ENCODE results near the gene WEE1. TPM values are rescaled to one million over a fixed set of nuclear protein-coding genes. Genes with fewer than 3 reads are reported as not detected.

WEE1 gene
- total RNA-seq, 1 experiment from 2014 or later: 32.2 TPM

- H3K27ac ChIP-seq: peak overlapping the region; percentile 98
- no peaks in the 10 kb centered on the region for H3K9me2 ChIP-seq (ENCODE audit: insufficient read depth)
- H3K36me3 ChIP-seq (ENCODE audit: low read depth): 0 out of 2 replicates have a peak, but pooled peaks cover 4% of the 10 kb centered on the region
- H3K4me3 ChIP-seq: no peak overlapping the region
- BruUV-seq (replicated peaks): no TSS peak
- TF ChIP-seq EZH2 (IDR thresholded peaks at IDR 0.05; ENCODE audit: low read depth): no peak
- H4K20me1 ChIP-seq (ENCODE audit: insufficient read depth): no peaks in the 10 kb centered on the region
- intact Hi-C loops (cut with micrococcal nuclease; ENCODE audit: unreplicated experiment): loop anchor here (5.0 kb wide), 1 partner anchor 64 kb away; no protein-coding TSS in a partner anchor
- peaks cover 50% of the 10 kb centered on the region for H3F3A ChIP-seq (ENCODE audit: insufficient read depth, low read depth)
- no peak overlapping the region for H2AFZ ChIP-seq
- no peaks in the 10 kb centered on the region for H3K9me3 ChIP-seq (ENCODE audit: insufficient read depth, low read depth)
- no peak for DNase-seq
- POLR2A ChIA-PET (ENCODE audit: unreplicated experiment): interaction anchor here (0.6 to 0.7 kb wide), 2 partner anchors 42 to 155 kb away, joined by 5 to 8 read pairs; no protein-coding TSS in a partner anchor
- H3K4me2 ChIP-seq: peak overlapping the region; percentile 12; the same call in 1 of the 2 replicates
- peaks cover 24% of the 10 kb centered on the region for H3K79me2 ChIP-seq (ENCODE audit: low read depth)
- H3K27me3 ChIP-seq (ENCODE audit: insufficient read depth, low read depth): no peaks in the 10 kb centered on the region
- peaks cover 60% of the 10 kb centered on the region for H3K4me1 ChIP-seq (replicated peaks; ENCODE audit: insufficient read depth)
- CTCF ChIA-PET: interaction anchor here (0.5 kb wide), 1 partner anchor 79 kb away, joined by 4 read pairs; no protein-coding TSS in a partner anchor
Measured at GRCh38 chr11:9571071-9571762, 2.3 kb upstream of the WEE1 start.

- Histone ChIP-seq H3K27ac (peak overlapping the region; percentile 98; the same call in 1 of the 2 replicates), H3F3A (ENCODE audit: insufficient read depth, low read depth) (peaks cover 45% of the 10 kb centered on the region), H2AFZ (no peak overlapping the region), H3K9me3 (ENCODE audit: insufficient read depth, low read depth) (no peaks in the 10 kb centered on the region), H3K4me1 (replicated peaks; ENCODE audit: insufficient read depth) (peaks cover 60% of the 10 kb centered on the region), H3K9me2 (ENCODE audit: insufficient read depth) (no peaks in the 10 kb centered on the region), H3K4me2 (peak overlapping the region; percentile 78), H3K27me3 (ENCODE audit: insufficient read depth, low read depth) (no peaks in the 10 kb centered on the region), H3K4me3 (no peak overlapping the region), H3K36me3 (ENCODE audit: low read depth) (peaks cover 10% of the 10 kb centered on the region; the same call in 1 of the 2 replicates), H4K20me1 (ENCODE audit: insufficient read depth) (no peaks in the 10 kb centered on the region), H3K79me2 (ENCODE audit: low read depth) (peaks cover 30% of the 10 kb centered on the region)
- no peak for DNase-seq
- TF ChIP-seq EZH2 (IDR thresholded peaks at IDR 0.05; ENCODE audit: low read depth): no peak
- TF ChIP-seq CTCF (conservative IDR thresholded peaks at IDR 0.05): no peak
- POLR2A ChIA-PET (ENCODE audit: unreplicated experiment): interaction anchor here (0.7 kb wide), 1 partner anchor 41 kb away, joined by 5 read pairs; no protein-coding TSS in a partner anchor
- intact Hi-C loops (cut with micrococcal nuclease; ENCODE audit: unreplicated experiment): loop anchor here (5.0 kb wide), 1 partner anchor 64 kb away; no protein-coding TSS in a partner anchor
- BruUV-seq (replicated peaks): no TSS peak
- CTCF ChIA-PET: interaction anchor here (0.5 kb wide), 1 partner anchor 79 kb away, joined by 4 read pairs; no protein-coding TSS in a partner anchor
Measured at GRCh38 chr11:9571763-9572115, 1.7 kb upstream of the WEE1 start.

GRCh38 chr11:9573775-9574621 is 528 bp downstream of the WEE1 start:
- H3K9me3 ChIP-seq (ENCODE audit: insufficient read depth, low read depth): no peaks in the 10 kb centered on the region
- no peak overlapping the region for H2AFZ ChIP-seq
- H3K4me1 ChIP-seq (replicated peaks; ENCODE audit: insufficient read depth): peaks cover 46% of the 10 kb centered on the region
- POLR2A ChIA-PET (ENCODE audit: unreplicated experiment): interaction anchor here (0.6 to 1.6 kb wide), 7 partner anchors 27 to 760 kb away, joined by 3 to 17 read pairs (median 3); partner anchors contain the start of gene ZNF143
- H3F3A ChIP-seq (ENCODE audit: insufficient read depth, low read depth): peaks cover 32% of the 10 kb centered on the region
- H3K4me2 ChIP-seq: peak overlapping the region; percentile 96
- no peaks in the 10 kb centered on the region for H3K27me3 ChIP-seq (ENCODE audit: insufficient read depth, low read depth)
- no peak for TF ChIP-seq CTCF (conservative IDR thresholded peaks at IDR 0.05)
- CTCF ChIA-PET: interaction anchor here (0.6 to 0.9 kb wide), 2 partner anchors 28 to 778 kb away, joined by 3 to 4 read pairs; no protein-coding TSS in a partner anchor
- peak overlapping the region; percentile 87 for H3K4me3 ChIP-seq
- peak overlapping the region; percentile 80 for H3K27ac ChIP-seq
- intact Hi-C loops (cut with micrococcal nuclease; ENCODE audit: unreplicated experiment): loop anchor here (1.0 to 5.0 kb wide), 2 partner anchors 27 to 67 kb away; no protein-coding TSS in a partner anchor
- H4K20me1 ChIP-seq (ENCODE audit: insufficient read depth): peaks cover under 1% of the 10 kb centered on the region; the same call in 1 of the 2 replicates
- peaks cover 26% of the 10 kb centered on the region for H3K36me3 ChIP-seq (ENCODE audit: low read depth)
- no TSS peak for BruUV-seq (replicated peaks)
- H3K9me2 ChIP-seq (ENCODE audit: insufficient read depth): no peaks in the 10 kb centered on the region
- DNase-seq: no peak
- peaks cover 51% of the 10 kb centered on the region for H3K79me2 ChIP-seq (ENCODE audit: low read depth)
